Keratinocyte (primary cell): ENCODE measurements around the gene KLC1. TPM values are rescaled to one million over a fixed set of nuclear protein-coding genes. Genes with fewer than 3 reads are reported as not detected.

Experiments used
- DNase-seq: peaks from one replicate; pipeline ENCODE4 v3.0.0-alpha.2; 2011; ENCODE audit warnings: low read depth, missing footprints, low spot score
- FAIRE-seq: peaks from 2 replicates; lab custom pipeline; 2011; peaks lifted over from hg19 to GRCh38; lab: Jason Lieb, UNC
- H2AFZ ChIP-seq: 2 replicates; pipeline ENCODE4 v1.6.0; 2012; ENCODE audit warnings: low read length, control low read depth, inconsistent platforms; ENCODE audit not compliant: control insufficient read depth
- H3K27ac ChIP-seq: 2 replicates; pipeline ENCODE4 v1.5.1; 2011; ENCODE audit warnings: low read length; ENCODE audit not compliant: control insufficient read depth, insufficient read depth
- H3K27me3 ChIP-seq: 3 replicates; pipeline ENCODE4 v1.6.0; 2011; ENCODE audit warnings: low read length; ENCODE audit not compliant: control insufficient read depth, insufficient read depth; ENCODE audit errors: extremely low read depth
- H3K36me3 ChIP-seq, 2 experiments: 2 replicates in 1 of 2; 3 replicates in 1 of 2; pipeline ENCODE4 v1.5.1; 2011; ENCODE audit warnings: low read length in 2 of 2, mild to moderate bottlenecking in 1 of 2; ENCODE audit not compliant: control insufficient read depth in 2 of 2, insufficient read depth in 2 of 2; ENCODE audit errors: extremely low read depth in 1 of 2
- H3K4me1 ChIP-seq: 3 replicates; pipeline ENCODE4 v1.5.1; 2011; ENCODE audit warnings: low read length; ENCODE audit not compliant: control insufficient read depth, insufficient read depth; ENCODE audit errors: extremely low read depth
- H3K4me2 ChIP-seq: 3 replicates; pipeline ENCODE4 v1.6.0; 2011; ENCODE audit warnings: low read depth, low read length; ENCODE audit not compliant: control insufficient read depth, insufficient read depth; ENCODE audit errors: extremely low read depth
- H3K4me3 ChIP-seq, 3 experiments: fragments of 200-600 bp in 1 of 3; sonication (generic) in 1 of 3; 2 replicates in 2 of 3; 3 replicates in 1 of 3; pipeline ENCODE4 v1.5.1; 2011 to 2016; ENCODE audit warnings: low read length in 3 of 3, mild to moderate bottlenecking in 3 of 3, control low read depth in 2 of 3, inconsistent platforms in 1 of 3, low read depth in 1 of 3, mixed read lengths in 1 of 3, mixed run types in 1 of 3, moderate library complexity in 1 of 3; ENCODE audit not compliant: control insufficient read depth in 2 of 3, insufficient read depth in 2 of 3; ENCODE audit errors: extremely low read depth in 1 of 3
- H3K79me2 ChIP-seq: 2 replicates; pipeline ENCODE4 v1.6.0; 2012; ENCODE audit warnings: low read length; ENCODE audit not compliant: control insufficient read depth, insufficient read depth
- H3K9ac ChIP-seq: 3 replicates; pipeline ENCODE4 v1.6.0; 2011; ENCODE audit warnings: low read length; ENCODE audit not compliant: control insufficient read depth, insufficient read depth; ENCODE audit errors: extremely low read depth
- H3K9me1 ChIP-seq: 3 replicates; pipeline ENCODE4 v1.6.0; 2011; ENCODE audit warnings: low read length; ENCODE audit not compliant: control insufficient read depth, insufficient read depth; ENCODE audit errors: extremely low read depth
- H3K9me3 ChIP-seq: 2 replicates; pipeline ENCODE4 v1.5.1; 2012; ENCODE audit warnings: low read depth, low read length; ENCODE audit not compliant: control insufficient read depth
- H4K20me1 ChIP-seq: 3 replicates; pipeline ENCODE4 v1.6.0; 2011; ENCODE audit warnings: low read length; ENCODE audit not compliant: control insufficient read depth, insufficient read depth; ENCODE audit errors: extremely low read depth
- CTCF ChIP-seq, 3 experiments: IDR thresholded peaks in 1 of 3; conservative IDR thresholded peaks in 1 of 3; optimal IDR thresholded peaks in 1 of 3; 2 replicates in 2 of 3; 3 replicates in 1 of 3; pipeline versions ENCODE3 to v1.5.1; 2011; ENCODE audit warnings: low read length in 3 of 3, mild to moderate bottlenecking in 3 of 3, moderate library complexity in 2 of 3, control low read depth in 1 of 3, inconsistent platforms in 1 of 3; ENCODE audit not compliant: insufficient read depth in 2 of 3; ENCODE audit errors: extremely low read depth in 1 of 3
- EZH2 ChIP-seq: IDR thresholded peaks from one replicate; pipeline ENCODE4 v1.6.1; 2012; ENCODE audit warnings: inconsistent platforms, mild to moderate bottlenecking, low read length, moderate library complexity
- dilution Hi-C: fragments of 300-500 bp; cut with MboI; formaldehyde crosslinking; loops from one replicate; pipeline ENCODE4 v1.7.0; 2020; ENCODE audit warnings: low sequenced_read_pairs; ENCODE audit not compliant: extremely low pct_ligation_motif_present
- polyA plus RNA-seq, 5 experiments: library from polyadenylated mRNA; depleted of rRNA in 3 of 5; stranded (reverse) in 3 of 5; stranded (forward) in 1 of 5; unstranded in 1 of 5; fragments of >200 nt; gene quantifications; 1 replicate in 1 of 5; 2 replicates in 3 of 5; 3 replicates in 1 of 5; pipeline versions ENCODE4 v1.2.1 to v1.2.3, GENCODE V29; 2011 to 2012; ENCODE audit warnings: missing spikeins in 2 of 5, low read depth in 1 of 5, low replicate concordance in 1 of 5

Gene KLC1
- polyA plus RNA-seq, 1 donor (not counting 4 experiments of a cell fraction or from before 2014, with no cell fraction given) = 130 TPM

- Histone ChIP-seq H3K9ac (no peak overlapping the region), H3K4me3 (no peak overlapping the region), H3K4me1 (peaks cover 9% of the 10 kb centered on the region), H3K79me2 (peaks cover 54% of the 10 kb centered on the region), H4K20me1 (peaks cover 13% of the 10 kb centered on the region), H3K27me3 (no peaks in the 10 kb centered on the region), H3K36me3 (peaks cover 28 to 50% of the 10 kb centered on the region in 2 experiments), H3K27ac (no peak overlapping the region), H3K9me1 (peaks cover 6% of the 10 kb centered on the region), H3K4me2 (no peak overlapping the region), H3K9me3 (no peaks in the 10 kb centered on the region), H2AFZ (no peak overlapping the region)
- TF ChIP-seq EZH2 = no peak
- TF ChIP-seq CTCF (optimal IDR thresholded peaks at IDR 0.05 in 1 of 3, IDR thresholded peaks at IDR 0.05 in 1 of 3, conservative IDR thresholded peaks at IDR 0.05 in 1 of 3; ENCODE audit: extremely low read depth in 1 of 3, insufficient read depth in 2 of 3, low read length in 3 of 3) = no peak
- FAIRE-seq (no peak), DNase-seq (no peak)
- dilution Hi-C loops = no loop called here
Observed at GRCh38 chr14:103662029-103662428, 33.0 kb downstream of the KLC1 start.

GRCh38 chr14:103662591-103662990, 33.6 kb downstream of the KLC1 start:
- peaks cover 9% of the 10 kb centered on the region for H3K4me1 ChIP-seq
- dilution Hi-C loops = no loop called here
- H3K9me3 ChIP-seq = no peaks in the 10 kb centered on the region
- no peak overlapping the region for H3K4me3 ChIP-seq
- H3K36me3 ChIP-seq = peaks cover 25 to 47% of the 10 kb centered on the region in 2 experiments
- no peak overlapping the region for H3K4me2 ChIP-seq
- H2AFZ ChIP-seq = no peak overlapping the region
- peaks cover 13% of the 10 kb centered on the region for H4K20me1 ChIP-seq
- peaks cover 55% of the 10 kb centered on the region for H3K79me2 ChIP-seq
- H3K9ac ChIP-seq = no peak overlapping the region
- DNase-seq (no peak), FAIRE-seq (no peak)
- peaks cover 6% of the 10 kb centered on the region for H3K9me1 ChIP-seq
- TF ChIP-seq EZH2 = no peak
- TF ChIP-seq CTCF (optimal IDR thresholded peaks at IDR 0.05 in 1 of 3, IDR thresholded peaks at IDR 0.05 in 1 of 3, conservative IDR thresholded peaks at IDR 0.05 in 1 of 3; ENCODE audit: extremely low read depth in 1 of 3, insufficient read depth in 2 of 3, low read length in 3 of 3) = no peak
- no peak overlapping the region for H3K27ac ChIP-seq
- no peaks in the 10 kb centered on the region for H3K27me3 ChIP-seq
